Left kidney (tissue), 8 donors: Measurements from ENCODE around the gene ANKRD23. TPM values are rescaled to one million over a fixed set of nuclear protein-coding genes. Genes with fewer than 3 reads are reported as not detected.
"Not testable (repeated sequence)": the region's sequence is repeated elsewhere in the genome, so short reads cannot be mapped to it uniquely, and the experiment has no call there.

Experiments used
- DNase-seq: peaks from one replicate; pipeline ENCODE4 v3.0.0-alpha.2; 2013
- long read RNA-seq, 8 donors: transcript quantifications; one replicate each; lab custom pipeline, GENCODE V29; 2026
- polyA plus RNA-seq: library from polyadenylated mRNA; unstranded; fragments of 120-200 nt; gene quantifications from one replicate; pipeline ENCODE4 v1.2.1, GENCODE V29; 2013; ENCODE audit not compliant: insufficient read length

ANKRD23 gene
- 5.0 TPM for polyA plus RNA-seq
- long read RNA-seq, donor 1: 0 reads
- long read RNA-seq, donor 2: 0 reads
- long read RNA-seq, donor 3, partial matches to known transcripts: 16 of 16 reads
- long read RNA-seq, donor 3, other reads (novel, unspliced or antisense): 0 of 16 reads
- long read RNA-seq, donor 4: 0 reads
- long read RNA-seq, donor 5: 0 reads
- long read RNA-seq, donor 6, partial matches to known transcripts: 0 of 6 reads
- long read RNA-seq, donor 6, other reads (novel, unspliced or antisense): 6 of 6 reads
- long read RNA-seq, donor 7: 0 reads
- long read RNA-seq, donor 8: 0 reads

GRCh38 chr2:96843538-96844268 is at the start of gene ANKRD23:
TSS of gene ANKRD23 (minus strand) at chr2:96844021. CDS start at chr2:96843992, 29 bp downstream.
- no peak for DNase-seq

DNA sequence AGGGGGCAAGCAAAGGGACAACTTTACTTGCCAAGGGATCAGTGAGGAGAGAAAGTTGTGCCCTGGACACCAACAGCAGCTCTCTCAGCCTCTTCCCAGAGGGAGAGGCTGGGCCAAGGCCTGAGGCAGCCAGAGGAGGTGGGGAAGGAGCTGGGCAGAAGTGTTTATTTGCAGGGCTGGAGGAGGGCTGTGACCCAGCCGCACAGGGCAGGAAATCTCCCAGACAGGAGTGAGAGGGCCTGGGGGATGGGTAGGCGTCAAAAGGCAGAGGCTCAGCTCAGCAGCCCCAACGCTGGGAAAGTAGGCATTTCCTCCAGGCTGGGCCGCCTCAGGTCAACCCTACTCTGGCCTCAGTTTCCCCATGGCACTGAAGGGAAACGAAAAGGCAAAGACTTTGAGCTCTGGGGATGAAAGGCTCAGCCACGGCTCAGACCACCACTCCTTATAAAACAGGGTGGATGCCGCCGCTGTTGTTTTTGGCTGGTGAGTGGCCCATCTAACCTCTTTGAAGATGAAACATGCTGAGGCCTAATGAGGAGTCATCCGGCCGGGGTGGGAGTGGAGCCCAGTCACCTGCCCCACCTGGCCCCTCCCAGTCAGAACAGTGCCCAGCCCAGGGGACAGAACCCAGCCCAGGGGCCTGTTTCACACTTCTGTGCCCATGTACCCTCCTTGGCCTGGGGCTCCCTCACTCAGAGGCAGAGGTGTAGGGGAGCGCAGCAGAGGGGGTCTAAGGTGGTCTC is 47.9 kb upstream of the ANKRD23 start:
- no peak for DNase-seq

- no peak for DNase-seq
Measured at GRCh38 chr2:96890726-96891385, 47.0 kb upstream of the ANKRD23 start.

DNA sequence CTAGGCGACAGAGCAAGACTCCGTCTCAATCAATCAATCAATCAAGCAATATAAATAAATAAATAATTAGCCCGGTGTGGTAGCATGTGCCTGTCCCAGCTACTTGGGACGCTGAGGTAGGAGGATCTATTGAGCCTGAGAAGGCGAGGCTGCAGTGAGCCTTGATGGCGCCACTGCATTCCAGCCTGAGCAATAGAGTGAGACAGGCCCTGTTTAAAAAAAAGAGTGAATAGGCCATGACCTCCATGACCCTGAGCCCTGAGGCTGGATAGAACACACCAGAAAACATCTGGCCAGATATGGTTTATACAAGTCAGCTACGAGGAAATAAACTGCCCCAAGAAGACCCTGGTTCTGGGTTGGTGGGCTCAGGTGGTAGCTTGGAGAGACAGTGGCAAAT is 46.4 kb upstream of the ANKRD23 start:
- no peak for DNase-seq

DNA sequence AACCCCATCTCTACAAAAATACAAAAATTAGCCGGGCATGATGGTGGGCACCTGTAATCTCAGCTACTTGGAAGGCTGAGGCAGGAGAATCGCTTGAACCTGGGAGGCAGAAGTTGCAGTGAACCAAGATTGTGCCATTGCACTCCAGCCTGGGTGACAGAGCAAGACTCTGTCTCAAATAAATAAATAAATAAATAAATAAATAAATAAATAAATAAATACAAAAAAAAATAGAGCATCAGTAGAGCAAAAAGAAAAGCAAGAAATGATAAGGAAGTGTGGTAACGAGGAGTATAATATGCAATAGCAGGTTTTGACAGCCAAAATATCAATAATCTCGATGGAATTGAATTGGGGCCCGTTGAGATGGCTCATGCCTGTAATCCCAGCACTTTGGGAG is 45.7 kb upstream of the ANKRD23 start:
- DNase-seq: not testable (repeated sequence)

- no peak for DNase-seq
Measured at GRCh38 chr2:96888072-96889011, 44.5 kb upstream of the ANKRD23 start.

- DNase-seq: no peak
Measured at GRCh38 chr2:96887493-96888012, 43.7 kb upstream of the ANKRD23 start.

- no peak for DNase-seq
Measured at GRCh38 chr2:96885432-96886347, 41.9 kb upstream of the ANKRD23 start.

GRCh38 chr2:96884299-96885094 is 40.7 kb upstream of the ANKRD23 start:
- DNase-seq: no peak

GRCh38 chr2:96883306-96883705 is 39.5 kb upstream of the ANKRD23 start:
- DNase-seq: no peak

- no peak for DNase-seq
Measured at GRCh38 chr2:96882906-96883305, 39.1 kb upstream of the ANKRD23 start.

GRCh38 chr2:96882230-96882629 is 38.4 kb upstream of the ANKRD23 start:
- no peak for DNase-seq

DNA sequence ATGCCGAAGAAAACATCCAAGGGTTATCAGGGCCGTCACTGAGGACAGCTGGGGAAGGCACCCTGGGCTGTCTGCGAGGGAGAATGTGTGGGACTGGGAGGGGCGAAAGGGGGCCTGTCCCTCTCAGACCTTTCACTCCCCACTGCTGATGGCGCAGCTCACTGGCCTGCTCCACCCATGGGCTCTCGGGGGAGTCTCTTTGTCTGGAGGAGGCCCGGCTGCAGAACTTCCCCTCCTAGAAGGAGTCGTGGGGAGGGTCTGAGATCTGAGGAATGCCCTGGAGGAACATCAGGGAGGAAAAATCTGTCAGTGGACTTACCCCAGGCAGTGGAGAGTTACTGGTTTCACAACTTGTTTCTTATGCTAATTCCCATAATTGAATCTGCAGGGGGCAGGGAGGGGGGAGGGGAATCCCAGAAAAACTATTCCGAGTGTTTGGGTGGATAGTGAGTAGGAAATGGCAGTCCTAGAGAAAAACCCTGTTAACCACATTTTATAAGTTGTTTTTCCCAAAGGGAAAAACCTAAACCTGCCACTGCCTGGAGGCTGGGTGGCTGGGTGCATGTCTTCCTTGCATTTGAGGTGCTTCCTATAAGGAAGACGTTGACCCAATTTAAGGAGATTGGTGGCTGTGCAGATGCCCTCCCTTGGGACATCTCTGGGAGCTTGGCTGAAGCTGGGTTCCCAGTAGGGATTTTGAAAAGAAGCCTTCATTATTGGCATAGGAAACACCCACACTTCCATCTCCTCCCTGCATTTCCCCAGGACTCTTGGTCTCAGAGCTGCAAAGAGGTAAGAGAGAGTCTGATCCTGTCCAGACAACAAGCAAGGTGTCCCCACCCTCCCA is 37.8 kb upstream of the ANKRD23 start:
- DNase-seq: no peak

DNA sequence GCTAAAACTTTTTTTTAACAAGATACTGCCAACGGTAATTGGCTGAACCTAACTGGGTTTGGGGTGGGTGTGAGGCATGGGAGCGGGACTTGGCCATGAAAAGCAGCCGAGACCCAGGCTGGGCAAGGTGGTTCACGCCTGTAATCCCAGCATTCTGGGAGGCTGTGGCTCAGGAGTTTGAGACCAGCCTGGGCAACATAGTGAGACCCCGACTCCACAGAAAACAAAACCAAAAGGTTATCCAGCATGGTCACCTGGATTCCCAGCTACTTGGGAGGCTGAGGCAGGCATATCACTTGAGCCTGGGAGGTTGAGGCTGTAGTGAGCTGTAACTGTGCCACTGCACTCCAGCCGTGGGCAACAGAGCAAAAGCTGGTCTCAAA is 37.1 kb upstream of the ANKRD23 start:
- DNase-seq: no peak

- DNase-seq: no peak
Measured at GRCh38 chr2:96879545-96880040, 35.8 kb upstream of the ANKRD23 start.

DNA sequence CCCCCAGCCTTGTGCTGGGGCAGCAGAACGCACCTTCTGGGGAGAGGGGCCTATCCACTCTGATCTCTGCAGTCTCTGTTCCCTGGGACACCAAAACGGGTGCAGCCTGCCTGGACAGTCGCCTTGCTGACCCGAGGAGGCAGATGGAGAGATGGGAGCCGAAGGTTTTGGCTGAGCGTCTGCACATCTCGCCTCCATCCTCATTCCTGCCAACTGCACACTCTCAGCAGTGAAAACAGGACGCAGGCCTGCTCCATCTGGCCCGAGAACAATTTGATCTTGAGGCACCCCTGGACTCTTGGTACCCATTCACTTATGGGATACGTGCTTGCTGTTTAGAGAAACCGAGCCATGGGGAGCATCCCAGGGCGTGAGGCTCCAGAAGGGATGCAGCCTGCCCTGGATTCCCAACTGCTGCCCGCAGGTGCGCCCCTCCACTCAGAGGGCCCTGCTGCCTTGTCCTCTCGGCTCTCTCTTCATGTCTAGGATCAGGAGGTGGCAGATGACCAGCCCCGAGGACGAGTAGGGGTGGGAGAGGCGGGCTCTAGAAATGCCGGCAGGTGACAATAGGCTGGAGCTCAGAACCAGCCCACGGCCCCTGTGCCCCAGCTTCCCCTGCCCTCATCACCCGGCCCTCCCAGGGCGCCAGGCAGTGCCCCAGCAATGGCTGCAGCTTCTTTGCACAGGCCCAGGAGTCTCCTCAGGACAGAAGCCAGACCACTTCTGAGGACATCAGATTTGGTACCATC is 35.1 kb upstream of the ANKRD23 start:
- no peak for DNase-seq

GRCh38 chr2:96878171-96878570 is 34.4 kb upstream of the ANKRD23 start:
- no peak for DNase-seq
